GM10266 (cell line): ENCODE results near the gene CASKIN1.
A peak's percentile ranks its signal among the peaks of the same experiment; 100 is the strongest.

ENCODE experiments used
- DNase-seq: peaks from one replicate; pipeline ENCODE4 v3.0.0; 2012; ENCODE audit errors: extremely low spot score
- TF ChIP-seq, protein P1 (sequence below): IDR thresholded peaks from 2 replicates; pipeline ENCODE4 v1.5.1; 2012; ENCODE audit warnings: mild to moderate bottlenecking, low read depth; ENCODE audit not compliant: control insufficient read depth, insufficient read depth; ENCODE audit errors: missing control alignments

Gene CASKIN1

DNA sequence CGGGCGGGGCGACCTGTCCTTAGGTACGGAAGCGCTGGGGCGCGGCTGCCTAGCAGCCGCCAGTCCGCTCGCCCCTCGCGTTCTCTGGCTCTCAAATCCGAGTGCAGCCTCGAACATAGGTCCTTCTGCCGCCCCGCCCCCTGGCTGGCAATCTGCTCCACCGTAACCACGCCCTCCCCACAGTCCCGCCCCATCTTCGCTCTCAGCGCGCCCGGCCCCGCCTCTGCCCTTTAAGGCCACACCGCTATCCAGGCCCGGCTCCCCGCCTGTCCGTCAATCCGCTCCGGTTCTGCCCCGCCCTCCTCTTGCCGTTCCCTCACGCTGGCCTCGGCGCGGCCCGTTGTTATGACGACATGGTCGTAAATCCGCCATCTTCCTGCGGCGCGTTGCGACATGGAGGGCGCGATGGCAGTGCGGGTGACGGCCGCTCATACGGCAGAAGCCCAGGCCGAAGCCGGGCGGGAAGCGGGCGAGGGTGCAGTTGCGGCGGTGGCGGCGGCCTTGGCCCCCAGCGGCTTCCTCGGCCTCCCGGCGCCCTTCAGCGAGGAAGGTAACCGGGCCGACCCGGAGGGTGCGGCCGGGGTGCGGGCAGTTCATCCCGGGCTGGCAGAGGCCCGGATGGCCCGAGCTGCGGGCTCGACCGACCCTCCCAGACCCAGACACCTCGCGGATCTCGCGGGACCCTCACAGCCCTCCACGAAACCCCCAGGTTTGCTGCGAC, 27.0 kb upstream of the CASKIN1 start, which contains the start of gene E4F1:
Gene E4F1 (plus strand): TSS at position 371 of the 721 bp plus-strand sequence. CDS start 23 bp downstream, at position 394.
- TF ChIP-seq, protein P1, sequence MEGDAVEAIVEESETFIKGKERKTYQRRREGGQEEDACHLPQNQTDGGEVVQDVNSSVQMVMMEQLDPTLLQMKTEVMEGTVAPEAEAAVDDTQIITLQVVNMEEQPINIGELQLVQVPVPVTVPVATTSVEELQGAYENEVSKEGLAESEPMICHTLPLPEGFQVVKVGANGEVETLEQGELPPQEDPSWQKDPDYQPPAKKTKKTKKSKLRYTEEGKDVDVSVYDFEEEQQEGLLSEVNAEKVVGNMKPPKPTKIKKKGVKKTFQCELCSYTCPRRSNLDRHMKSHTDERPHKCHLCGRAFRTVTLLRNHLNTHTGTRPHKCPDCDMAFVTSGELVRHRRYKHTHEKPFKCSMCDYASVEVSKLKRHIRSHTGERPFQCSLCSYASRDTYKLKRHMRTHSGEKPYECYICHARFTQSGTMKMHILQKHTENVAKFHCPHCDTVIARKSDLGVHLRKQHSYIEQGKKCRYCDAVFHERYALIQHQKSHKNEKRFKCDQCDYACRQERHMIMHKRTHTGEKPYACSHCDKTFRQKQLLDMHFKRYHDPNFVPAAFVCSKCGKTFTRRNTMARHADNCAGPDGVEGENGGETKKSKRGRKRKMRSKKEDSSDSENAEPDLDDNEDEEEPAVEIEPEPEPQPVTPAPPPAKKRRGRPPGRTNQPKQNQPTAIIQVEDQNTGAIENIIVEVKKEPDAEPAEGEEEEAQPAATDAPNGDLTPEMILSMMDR: no peak
- DNase-seq: peak; percentile 100

GRCh38 chr16:2216330-2216729, 19.9 kb upstream of the CASKIN1 start:
- TF ChIP-seq, protein P1: no peak
- DNase-seq: no peak

DNA sequence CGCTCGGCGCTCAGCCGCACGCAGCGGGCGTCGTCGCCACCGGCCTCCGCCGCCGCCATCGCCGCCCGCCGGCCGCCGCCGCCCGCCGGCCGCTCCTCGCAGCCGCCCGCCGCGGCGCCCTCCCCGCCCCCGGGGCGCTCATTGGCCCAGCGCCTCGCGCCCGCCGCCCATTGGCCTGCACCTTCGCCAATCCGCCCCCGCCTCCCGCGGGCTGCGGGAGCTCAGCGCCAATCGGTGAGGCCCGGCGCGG, 18.2 kb upstream of the CASKIN1 start, which contains the start of gene PGP:
Gene PGP (minus strand): TSS at position 122 of the 250 bp plus-strand sequence. CDS start 63 bp downstream, at position 59.
- no peak for DNase-seq
- TF ChIP-seq, protein P1: no peak

- TF ChIP-seq, protein P1: no peak
These were observed 17.7 kb upstream of the CASKIN1 start for GRCh38 chr16:2213817-2214718.

GRCh38 chr16:2212362-2213324, 16.2 kb upstream of the CASKIN1 start:
- DNase-seq: no peak
- TF ChIP-seq, protein P1: no peak

More at GRCh38 chr16:2213817-2214718, 17.7 kb upstream of the CASKIN1 start:
- no peak for DNase-seq

DNA sequence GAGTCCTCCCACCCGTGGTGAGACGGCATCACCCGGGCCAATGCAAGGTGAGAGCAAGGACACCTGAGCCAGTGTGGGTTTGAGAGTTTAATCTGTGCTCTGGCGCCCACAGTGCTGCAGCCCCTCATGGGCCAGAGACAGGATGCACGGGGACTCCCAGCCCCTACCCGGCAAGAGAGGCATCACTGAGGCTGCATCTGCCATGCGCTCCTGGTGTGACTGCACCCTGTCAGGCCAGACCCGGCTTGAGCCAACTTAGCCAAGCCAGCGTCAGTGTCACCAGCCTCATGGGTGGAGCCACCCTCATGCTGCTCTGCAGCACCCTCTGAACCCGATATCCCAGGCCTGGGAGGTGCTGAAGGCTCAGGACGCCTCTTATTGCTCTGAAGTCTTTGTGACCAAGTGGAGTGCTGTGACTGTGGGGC, 15.5 kb upstream of the CASKIN1 start:
- no peak for DNase-seq
- TF ChIP-seq, protein P1: no peak
